Measurements from ENCODE around the gene OR2T33. TPM values are rescaled to one million over a fixed set of nuclear protein-coding genes. Genes with fewer than 3 reads are reported as not detected.
"Not testable (repeated sequence)": the region's sequence is repeated elsewhere in the genome, so short reads cannot be mapped to it uniquely, and the experiment has no call there.

OR2T33 gene
- total RNA-seq (1 to 10 TPM in 1 of 2 donors, under 1 TPM in 1; 0.12 to 1.9 TPM), polyA plus RNA-seq (ENCODE audit: insufficient read depth, low read depth, low replicate concordance) (not detected)
- long read RNA-seq, donor 1 = 0 reads
- long read RNA-seq, donor 2 = 0 reads

GRCh38 chr1:248277876-248278275, at the start of gene OR2T33:
OR2T33 (minus strand) TSS chr1:248277976; CDS start chr1:248273814, 4,162 bp downstream.
- Histone ChIP-seq H3K4me1 (no peaks in the 10 kb centered on the region), H3K36me3 (ENCODE audit: low read depth, missing control alignments) (no peaks in the 10 kb centered on the region), H3K4me3 (no peak within 1 kb of the TSS), H3K27me3 (no peaks in the 10 kb centered on the region), H3K27ac (no peak within 1 kb of the TSS), H3K9me3 (no peaks in the 10 kb centered on the region)
- no peak for DNase-seq
- intact Hi-C loops (cut with DNase I; ENCODE audit: low total_unique reads) = no loop called here
- 56 to 65% methylated on average over 1 of the region's 1 CpG for WGBS, 2 donors
- no peak for TF ChIP-seq POLR2A (IDR thresholded peaks at IDR 0.05)
- TF ChIP-seq CTCF (IDR thresholded peaks at IDR 0.05) = no peak

GRCh38 chr1:248324468-248324867, 46.7 kb upstream of the OR2T33 start, which contains the start of gene OR2M7:
OR2M7 (minus strand) TSS chr1:248324568; CDS start chr1:248324568, 0 bp downstream.
- no peak for TF ChIP-seq POLR2A (IDR thresholded peaks at IDR 0.05)
- TF ChIP-seq CTCF (IDR thresholded peaks at IDR 0.05) = no peak
- no peak within 1 kb of the TSS for H3K27ac ChIP-seq

GRCh38 chr1:248316796-248317195, 39.0 kb upstream of the OR2T33 start:
- H3K4me1 ChIP-seq = no peaks in the 10 kb centered on the region
- DNase-seq = no peak
- no peak overlapping the region for H3K27ac ChIP-seq
- H3K27me3 ChIP-seq = no peaks in the 10 kb centered on the region
- intact Hi-C loops (cut with DNase I; ENCODE audit: low total_unique reads) = no loop called here
- no peak for TF ChIP-seq CTCF (IDR thresholded peaks at IDR 0.05)
- TF ChIP-seq POLR2A (IDR thresholded peaks at IDR 0.05) = no peak
- 90 to 91% methylated on average over 10 to 11 of the region's 11 CpGs for WGBS, 2 donors
- no peak overlapping the region for H3K4me3 ChIP-seq
- H3K9me3 ChIP-seq = no peaks in the 10 kb centered on the region
- H3K36me3 ChIP-seq (ENCODE audit: low read depth, missing control alignments) = no peaks in the 10 kb centered on the region

More at GRCh38 chr1:248324468-248324867, 46.7 kb upstream of the OR2T33 start, which contains the start of gene OR2M7:
- DNase-seq = no peak
- no peaks in the 10 kb centered on the region for H3K36me3 ChIP-seq (ENCODE audit: low read depth, missing control alignments)
- 82 to 83% methylated on average over 1 of the region's 1 CpG for WGBS, 2 donors
- no peaks in the 10 kb centered on the region for H3K4me1 ChIP-seq
- intact Hi-C loops (cut with DNase I; ENCODE audit: low total_unique reads) = no loop called here
- no peaks in the 10 kb centered on the region for H3K9me3 ChIP-seq
- no peaks in the 10 kb centered on the region for H3K27me3 ChIP-seq
- no peak within 1 kb of the TSS for H3K4me3 ChIP-seq

- H3K4me3 ChIP-seq; H3K9me3 ChIP-seq; H3K27ac ChIP-seq; H3K36me3 ChIP-seq (ENCODE audit: low read depth, missing control alignments); H3K27me3 ChIP-seq; DNase-seq; H3K4me1 ChIP-seq; intact Hi-C loops (cut with DNase I; ENCODE audit: low total_unique reads): not testable (repeated sequence)
- WGBS, 2 donors = 64 to 70% methylated on average over 9 to 15 of the region's 15 CpGs
Observed at GRCh38 chr1:248306740-248307139, 29.0 kb upstream of the OR2T33 start.

- H3K36me3 ChIP-seq (ENCODE audit: low read depth, missing control alignments) = no peaks in the 10 kb centered on the region
- H3K4me3 ChIP-seq = peak overlapping the region in 1 of 2 donors; percentile 31
- no peak for DNase-seq
- WGBS, 2 donors = 47 to 75% methylated on average over 16 to 19 of the region's 19 CpGs
- no peak overlapping the region for H3K27ac ChIP-seq
- no peaks in the 10 kb centered on the region for H3K9me3 ChIP-seq
- TF ChIP-seq POLR2A (IDR thresholded peaks at IDR 0.05) (no peak), CTCF (IDR thresholded peaks at IDR 0.05) (no peak)
- no peaks in the 10 kb centered on the region for H3K4me1 ChIP-seq
- H3K27me3 ChIP-seq = no peaks in the 10 kb centered on the region
- intact Hi-C loops (cut with DNase I; ENCODE audit: low total_unique reads) = no loop called here
Observed at GRCh38 chr1:248306103-248306502, 28.3 kb upstream of the OR2T33 start.

GRCh38 chr1:248305672-248306071, 27.9 kb upstream of the OR2T33 start:
- H3K36me3 ChIP-seq (ENCODE audit: low read depth, missing control alignments); H3K4me1 ChIP-seq; H3K27ac ChIP-seq; H3K27me3 ChIP-seq; DNase-seq; intact Hi-C loops (cut with DNase I; ENCODE audit: low total_unique reads); H3K9me3 ChIP-seq: not testable (repeated sequence)
- peak overlapping the region in 1 of 2 donors; percentile 31 for H3K4me3 ChIP-seq
- WGBS, 2 donors = 57 to 60% methylated on average over 9 of the region's 9 CpGs

Data from testis (tissue), 5 donors.